Fibroblast of lung (primary cell): Measurements from ENCODE around the gene RALGPS2.

ENCODE experiments used
- EZH2 ChIP-seq: IDR thresholded peaks from 2 replicates; pipeline ENCODE4 v1.5.1; 2012; ENCODE audit warnings: low read length, control low read depth, mild to moderate bottlenecking; ENCODE audit errors: missing control alignments
- TF ChIP-seq, protein P1 (sequence below), 2 donors: IDR thresholded peaks in 1 of 2; conservative IDR thresholded peaks in 1 of 2; 1 replicate in 1 of 2; 2 replicates in 1 of 2; pipeline ENCODE4 v1.5.1; 2011 to 2012; ENCODE audit warnings: low read length in 2 of 2, control low read depth in 1 of 2, inconsistent platforms in 1 of 2, low read depth in 1 of 2, mild to moderate bottlenecking in 1 of 2

GRCh38 chr1:178743801-178744200 lies 18.8 kb downstream of the RALGPS2 start:
- TF ChIP-seq, protein P1, sequence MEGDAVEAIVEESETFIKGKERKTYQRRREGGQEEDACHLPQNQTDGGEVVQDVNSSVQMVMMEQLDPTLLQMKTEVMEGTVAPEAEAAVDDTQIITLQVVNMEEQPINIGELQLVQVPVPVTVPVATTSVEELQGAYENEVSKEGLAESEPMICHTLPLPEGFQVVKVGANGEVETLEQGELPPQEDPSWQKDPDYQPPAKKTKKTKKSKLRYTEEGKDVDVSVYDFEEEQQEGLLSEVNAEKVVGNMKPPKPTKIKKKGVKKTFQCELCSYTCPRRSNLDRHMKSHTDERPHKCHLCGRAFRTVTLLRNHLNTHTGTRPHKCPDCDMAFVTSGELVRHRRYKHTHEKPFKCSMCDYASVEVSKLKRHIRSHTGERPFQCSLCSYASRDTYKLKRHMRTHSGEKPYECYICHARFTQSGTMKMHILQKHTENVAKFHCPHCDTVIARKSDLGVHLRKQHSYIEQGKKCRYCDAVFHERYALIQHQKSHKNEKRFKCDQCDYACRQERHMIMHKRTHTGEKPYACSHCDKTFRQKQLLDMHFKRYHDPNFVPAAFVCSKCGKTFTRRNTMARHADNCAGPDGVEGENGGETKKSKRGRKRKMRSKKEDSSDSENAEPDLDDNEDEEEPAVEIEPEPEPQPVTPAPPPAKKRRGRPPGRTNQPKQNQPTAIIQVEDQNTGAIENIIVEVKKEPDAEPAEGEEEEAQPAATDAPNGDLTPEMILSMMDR (conservative IDR thresholded peaks at IDR 0.05 in 1 of 2, IDR thresholded peaks at IDR 0.05 in 1 of 2; ENCODE audit: low read depth in 1 of 2, low read length in 2 of 2) = no peak
- no peak for TF ChIP-seq EZH2
